WI38 (cell line): ENCODE measurements around the gene UBE2Q2.

ENCODE experiments used
- H3K4me3 ChIP-seq: 2 replicates; pipeline ENCODE4 v1.5.1; 2011; ENCODE audit warnings: low read depth, mild to moderate bottlenecking, control low read depth, low read length
- TF ChIP-seq, protein P1 (sequence below): IDR thresholded peaks from 2 replicates; pipeline ENCODE4 v1.5.1; 2012; ENCODE audit warnings: low read depth, mild to moderate bottlenecking, control low read depth, low read length

UBE2Q2 gene

DNA sequence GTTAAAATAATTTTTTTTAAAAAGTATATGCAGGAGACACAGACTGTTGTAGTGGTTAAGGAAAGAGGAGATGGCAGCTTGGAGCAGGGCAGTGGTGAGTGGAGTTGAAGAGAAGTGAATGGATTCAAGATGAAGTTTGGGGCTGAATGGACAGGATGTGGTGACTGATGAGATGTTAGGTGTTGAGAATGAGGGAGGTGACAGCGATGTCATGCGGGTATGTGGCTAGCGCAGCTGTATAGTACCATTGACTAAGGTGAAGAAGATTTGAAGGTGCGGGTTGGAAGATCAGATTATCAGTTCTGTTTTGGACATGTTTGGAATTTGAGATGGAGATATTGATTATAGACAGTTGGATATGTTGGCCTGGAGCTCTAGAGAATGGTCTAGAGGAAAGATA, 80.5 kb downstream of the UBE2Q2 start:
- no peak overlapping the region for H3K4me3 ChIP-seq
- TF ChIP-seq, protein P1, sequence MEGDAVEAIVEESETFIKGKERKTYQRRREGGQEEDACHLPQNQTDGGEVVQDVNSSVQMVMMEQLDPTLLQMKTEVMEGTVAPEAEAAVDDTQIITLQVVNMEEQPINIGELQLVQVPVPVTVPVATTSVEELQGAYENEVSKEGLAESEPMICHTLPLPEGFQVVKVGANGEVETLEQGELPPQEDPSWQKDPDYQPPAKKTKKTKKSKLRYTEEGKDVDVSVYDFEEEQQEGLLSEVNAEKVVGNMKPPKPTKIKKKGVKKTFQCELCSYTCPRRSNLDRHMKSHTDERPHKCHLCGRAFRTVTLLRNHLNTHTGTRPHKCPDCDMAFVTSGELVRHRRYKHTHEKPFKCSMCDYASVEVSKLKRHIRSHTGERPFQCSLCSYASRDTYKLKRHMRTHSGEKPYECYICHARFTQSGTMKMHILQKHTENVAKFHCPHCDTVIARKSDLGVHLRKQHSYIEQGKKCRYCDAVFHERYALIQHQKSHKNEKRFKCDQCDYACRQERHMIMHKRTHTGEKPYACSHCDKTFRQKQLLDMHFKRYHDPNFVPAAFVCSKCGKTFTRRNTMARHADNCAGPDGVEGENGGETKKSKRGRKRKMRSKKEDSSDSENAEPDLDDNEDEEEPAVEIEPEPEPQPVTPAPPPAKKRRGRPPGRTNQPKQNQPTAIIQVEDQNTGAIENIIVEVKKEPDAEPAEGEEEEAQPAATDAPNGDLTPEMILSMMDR: no peak

DNA sequence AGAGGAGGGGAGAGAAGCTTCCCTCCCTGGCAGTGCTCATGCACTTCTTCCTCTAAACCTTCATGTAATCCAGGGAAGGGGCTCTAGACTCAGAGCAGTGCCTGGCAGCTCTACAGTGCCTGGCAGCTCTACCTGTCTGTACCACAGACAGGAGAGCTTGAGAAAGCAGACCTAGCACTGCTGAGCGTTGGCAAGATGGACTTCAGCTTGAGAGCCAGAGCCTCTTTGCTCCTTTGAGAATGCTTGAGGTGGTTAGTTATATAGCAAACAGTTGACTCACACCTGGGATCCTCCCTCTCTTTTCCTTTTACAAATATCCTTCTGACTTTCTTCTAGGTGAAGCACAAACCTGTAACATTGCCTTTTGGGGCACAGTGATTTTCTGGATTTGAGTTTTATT, 81.3 kb downstream of the UBE2Q2 start:
- no peak overlapping the region for H3K4me3 ChIP-seq
- TF ChIP-seq, protein P1: no peak

DNA sequence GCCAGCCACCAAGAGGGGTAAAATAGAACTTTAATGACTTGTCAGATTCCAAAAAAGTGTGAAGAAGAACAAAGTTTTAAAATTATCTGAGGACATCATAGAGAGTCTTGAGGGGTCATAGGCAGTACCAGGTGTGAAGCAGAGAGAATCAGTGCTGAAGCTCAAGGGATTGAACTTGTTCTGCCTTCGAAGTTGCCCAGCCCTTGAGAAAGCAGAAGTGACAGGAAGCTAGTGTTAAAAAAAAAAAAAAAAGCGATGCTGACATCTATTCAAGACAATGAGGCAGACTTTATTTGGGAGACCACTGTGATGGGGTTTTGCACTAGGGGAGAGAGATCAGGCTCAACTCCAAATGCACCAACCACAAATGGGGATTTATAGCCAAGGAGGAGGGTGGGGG, 82.2 kb downstream of the UBE2Q2 start:
- no peak overlapping the region for H3K4me3 ChIP-seq
- TF ChIP-seq, protein P1: no peak

DNA sequence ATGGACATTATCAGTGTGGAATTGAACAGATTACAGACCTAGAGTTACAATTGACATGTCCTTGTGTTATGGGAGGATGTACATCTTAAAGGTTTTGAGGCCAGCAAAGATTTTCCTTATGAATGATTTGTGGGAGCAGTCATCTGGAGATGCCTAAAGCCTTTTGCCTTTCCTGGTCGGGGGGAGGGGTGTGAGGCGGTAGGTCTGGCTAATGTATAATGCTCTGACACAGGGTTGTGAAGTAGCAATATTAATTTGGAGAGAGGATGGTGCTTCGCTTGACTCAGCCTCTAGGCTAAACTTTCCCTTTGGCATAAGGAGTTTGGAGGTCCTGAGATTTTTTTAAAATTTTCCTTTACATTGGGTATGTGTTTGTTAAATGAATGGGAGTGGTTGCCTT, 83.7 kb downstream of the UBE2Q2 start:
- H3K4me3 ChIP-seq: no peak overlapping the region
- TF ChIP-seq, protein P1: no peak

DNA sequence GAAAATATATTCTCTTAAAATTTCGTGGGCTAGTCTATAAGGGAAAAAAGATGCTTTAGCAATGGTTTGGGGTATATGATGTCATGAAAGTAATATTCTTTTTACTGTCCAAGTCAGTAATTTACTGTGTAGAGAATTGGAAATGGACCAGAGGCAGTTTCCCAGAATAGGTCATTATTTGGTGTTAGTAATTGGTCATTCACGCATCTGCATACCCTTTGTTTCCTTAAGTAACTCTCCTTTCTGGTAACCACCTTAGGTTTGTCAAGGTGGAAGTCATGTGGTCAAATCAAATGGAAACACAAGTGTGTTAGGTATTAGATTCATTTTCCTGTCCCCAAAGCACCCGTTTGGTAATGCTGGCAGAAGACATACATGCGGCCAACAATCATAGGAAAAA, 84.4 kb downstream of the UBE2Q2 start:
- TF ChIP-seq, protein P1: no peak
- H3K4me3 ChIP-seq: no peak overlapping the region

DNA sequence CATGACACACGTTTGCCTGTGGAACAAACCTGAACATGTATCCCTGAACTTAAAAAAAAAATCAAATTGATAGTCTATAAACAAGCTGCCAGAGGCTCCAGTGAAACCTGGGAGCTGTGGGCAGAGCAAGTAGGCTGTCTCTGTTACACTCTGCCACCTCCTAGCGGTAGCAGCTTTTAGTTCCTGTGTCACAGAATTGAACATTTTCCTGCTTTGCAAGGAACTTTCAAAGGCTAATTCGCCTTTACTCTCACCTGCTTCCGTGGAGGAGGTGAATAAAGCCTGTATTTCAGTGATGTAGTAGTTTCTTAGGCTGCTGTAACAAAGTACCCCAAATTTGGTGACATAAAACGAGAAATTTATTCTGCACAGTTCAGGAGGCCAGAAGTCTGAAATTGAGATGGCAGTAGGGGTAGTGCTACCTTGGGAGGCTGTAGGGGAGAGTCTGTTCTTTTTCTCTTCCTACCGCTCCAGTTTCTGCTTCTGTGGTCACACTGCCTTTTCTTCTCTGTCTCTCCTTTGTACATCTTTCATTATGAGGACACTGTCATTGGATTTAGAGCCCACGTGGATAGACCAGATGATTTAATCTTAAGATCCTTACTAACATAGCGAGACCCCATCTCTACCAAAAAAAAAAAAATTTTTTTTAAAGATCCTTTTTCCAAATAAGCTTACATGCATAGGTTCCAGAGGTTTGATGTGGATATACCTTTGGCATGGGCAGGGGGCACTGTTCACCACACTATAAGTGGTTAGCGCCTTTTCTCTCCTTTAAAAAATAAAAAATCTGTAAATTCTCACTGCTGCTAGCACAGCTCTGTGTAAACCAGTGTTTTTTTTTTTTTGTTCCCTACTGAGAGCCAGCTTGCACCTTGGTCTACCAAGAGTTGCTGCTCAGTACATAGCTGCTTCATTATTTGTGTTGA, 85.7 kb downstream of the UBE2Q2 start:
- H3K4me3 ChIP-seq: no peak overlapping the region
- TF ChIP-seq, protein P1: peak; percentile 35; the same call in 1 of the 2 replicates

DNA sequence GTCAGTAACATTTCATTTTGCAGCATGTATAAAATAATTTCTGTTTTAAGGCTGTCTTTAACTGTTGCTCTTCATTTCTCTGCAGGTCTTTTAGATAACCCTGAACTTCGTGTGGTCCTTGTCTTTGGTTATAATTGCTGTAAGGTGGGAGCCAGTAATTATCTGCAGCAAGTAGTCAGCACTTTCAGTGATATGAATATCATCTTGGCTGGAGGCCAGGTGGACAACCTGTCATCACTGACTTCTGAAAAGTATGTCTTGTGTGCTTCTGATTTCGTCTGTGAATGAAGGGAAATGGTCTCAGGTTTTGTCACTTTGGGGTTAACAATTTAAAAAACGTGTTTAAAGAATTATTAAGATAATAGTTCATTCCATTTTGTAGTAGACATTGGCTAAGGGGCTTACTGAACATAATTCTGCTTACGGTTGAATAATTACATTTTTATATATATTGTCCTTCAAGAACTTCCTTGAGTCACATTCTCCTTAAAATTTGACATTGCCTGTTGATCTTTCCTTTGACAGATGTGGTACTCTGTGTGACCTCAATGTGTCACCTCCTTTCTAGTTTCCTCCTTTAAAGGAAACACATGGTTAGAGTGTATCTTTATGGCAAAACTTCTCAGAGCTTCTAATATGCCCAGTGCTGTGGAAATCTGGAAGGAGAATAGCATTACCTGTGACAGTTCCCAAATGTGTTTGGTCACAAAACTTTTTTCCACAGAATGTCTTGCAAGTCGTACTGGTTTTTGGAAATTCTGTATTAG, 86.7 kb downstream of the UBE2Q2 start:
- TF ChIP-seq, protein P1: no peak
- no peak overlapping the region for H3K4me3 ChIP-seq
